ENCODE results near the gene SOX8.

SOX8 gene

DNA sequence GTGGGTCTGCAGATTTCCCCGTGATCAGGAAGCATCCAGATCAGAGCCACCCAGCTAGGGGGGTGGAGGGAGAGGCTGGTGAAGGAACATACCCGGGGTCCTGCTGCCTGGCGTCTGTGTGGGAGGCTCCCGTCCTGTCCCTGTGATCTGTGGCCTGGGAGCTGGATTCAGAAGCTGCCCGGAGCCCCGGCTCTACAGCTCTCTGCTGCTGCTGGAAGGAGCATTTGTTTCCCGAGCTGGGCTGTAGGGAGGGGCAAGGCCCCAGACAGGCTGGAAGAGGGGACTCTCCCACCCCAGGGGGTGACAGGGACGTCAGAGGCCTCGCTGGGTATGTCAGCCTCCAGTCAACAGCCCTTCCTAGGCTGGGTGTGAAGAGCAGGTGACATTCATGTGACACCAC lies 10.2 kb downstream of the SOX8 start:
- DNase-seq (ENCODE audit: low read depth): no peak
- TF ChIP-seq, protein P1, sequence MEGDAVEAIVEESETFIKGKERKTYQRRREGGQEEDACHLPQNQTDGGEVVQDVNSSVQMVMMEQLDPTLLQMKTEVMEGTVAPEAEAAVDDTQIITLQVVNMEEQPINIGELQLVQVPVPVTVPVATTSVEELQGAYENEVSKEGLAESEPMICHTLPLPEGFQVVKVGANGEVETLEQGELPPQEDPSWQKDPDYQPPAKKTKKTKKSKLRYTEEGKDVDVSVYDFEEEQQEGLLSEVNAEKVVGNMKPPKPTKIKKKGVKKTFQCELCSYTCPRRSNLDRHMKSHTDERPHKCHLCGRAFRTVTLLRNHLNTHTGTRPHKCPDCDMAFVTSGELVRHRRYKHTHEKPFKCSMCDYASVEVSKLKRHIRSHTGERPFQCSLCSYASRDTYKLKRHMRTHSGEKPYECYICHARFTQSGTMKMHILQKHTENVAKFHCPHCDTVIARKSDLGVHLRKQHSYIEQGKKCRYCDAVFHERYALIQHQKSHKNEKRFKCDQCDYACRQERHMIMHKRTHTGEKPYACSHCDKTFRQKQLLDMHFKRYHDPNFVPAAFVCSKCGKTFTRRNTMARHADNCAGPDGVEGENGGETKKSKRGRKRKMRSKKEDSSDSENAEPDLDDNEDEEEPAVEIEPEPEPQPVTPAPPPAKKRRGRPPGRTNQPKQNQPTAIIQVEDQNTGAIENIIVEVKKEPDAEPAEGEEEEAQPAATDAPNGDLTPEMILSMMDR (conservative IDR thresholded peaks at IDR 0.05; ENCODE audit: control insufficient read depth, insufficient read depth, low read depth, low read length): no peak
- H3K4me3 ChIP-seq (ENCODE audit: control insufficient read depth, low read depth, low read length): no peak overlapping the region

DNA sequence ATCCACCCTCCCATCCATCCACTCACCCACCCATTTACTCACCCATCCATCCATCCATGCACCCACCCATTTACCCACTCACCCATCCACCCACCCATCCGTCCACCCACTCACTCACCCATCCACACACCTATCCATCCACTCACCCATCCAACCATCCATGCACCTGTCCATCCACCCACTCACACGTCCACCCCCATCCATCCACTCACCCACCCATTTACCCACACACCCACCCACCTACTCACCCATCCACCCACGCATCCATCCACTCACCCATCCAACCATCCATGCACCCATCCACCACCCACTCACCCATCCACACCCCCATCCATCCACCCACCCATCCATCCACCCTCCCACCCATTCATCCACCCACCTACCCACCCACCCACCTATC lies 12.2 kb downstream of the SOX8 start:
- no peak overlapping the region for H3K4me3 ChIP-seq (ENCODE audit: control insufficient read depth, low read depth, low read length)
- DNase-seq (ENCODE audit: low read depth): no peak
- TF ChIP-seq, protein P1 (conservative IDR thresholded peaks at IDR 0.05; ENCODE audit: control insufficient read depth, insufficient read depth, low read depth, low read length): no peak

DNA sequence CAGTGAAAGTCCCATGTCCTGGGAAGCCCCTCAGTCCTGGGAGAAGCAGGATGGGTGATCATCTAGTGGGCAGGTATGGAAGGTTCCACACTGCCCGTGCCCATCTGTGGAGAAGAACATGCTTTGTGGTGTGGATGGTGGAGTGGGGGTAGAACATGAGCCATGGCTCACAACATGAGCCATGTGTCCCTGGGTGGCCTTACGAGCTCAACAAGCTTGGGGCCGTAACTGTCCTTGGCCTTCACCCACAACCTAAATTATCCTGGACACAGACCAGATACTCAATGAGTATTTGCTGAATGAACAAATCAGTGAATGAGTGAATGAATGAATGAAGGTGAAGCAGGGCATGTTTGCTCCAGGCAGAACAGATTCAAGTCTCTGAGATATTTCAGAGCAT lies 13.5 kb downstream of the SOX8 start:
- peak; percentile 50 for DNase-seq (ENCODE audit: low read depth)
- TF ChIP-seq, protein P1 (conservative IDR thresholded peaks at IDR 0.05; ENCODE audit: control insufficient read depth, insufficient read depth, low read depth, low read length): no peak
- no peak overlapping the region for H3K4me3 ChIP-seq (ENCODE audit: control insufficient read depth, low read depth, low read length)

DNA sequence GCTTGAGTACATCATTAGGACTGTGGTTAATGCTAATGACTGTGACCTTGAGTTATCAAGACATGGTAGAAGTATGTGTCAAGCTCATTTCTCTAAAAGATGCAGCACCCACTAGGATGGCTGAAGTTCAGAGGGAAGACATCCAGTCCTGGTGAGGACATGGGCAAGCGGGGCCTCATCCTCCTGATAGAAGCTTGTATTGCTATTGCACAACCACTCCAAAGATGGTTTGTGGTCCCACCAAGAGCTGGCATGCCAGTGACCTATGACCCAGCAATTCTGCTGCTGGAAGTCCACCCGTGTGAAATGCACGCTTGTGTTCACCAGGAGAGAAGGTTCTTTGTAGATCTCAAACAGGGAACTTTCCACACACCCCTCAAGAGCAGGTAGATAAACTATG lies 14.2 kb downstream of the SOX8 start:
- TF ChIP-seq, protein P1 (conservative IDR thresholded peaks at IDR 0.05; ENCODE audit: control insufficient read depth, insufficient read depth, low read depth, low read length): no peak
- no peak for DNase-seq (ENCODE audit: low read depth)

DNA sequence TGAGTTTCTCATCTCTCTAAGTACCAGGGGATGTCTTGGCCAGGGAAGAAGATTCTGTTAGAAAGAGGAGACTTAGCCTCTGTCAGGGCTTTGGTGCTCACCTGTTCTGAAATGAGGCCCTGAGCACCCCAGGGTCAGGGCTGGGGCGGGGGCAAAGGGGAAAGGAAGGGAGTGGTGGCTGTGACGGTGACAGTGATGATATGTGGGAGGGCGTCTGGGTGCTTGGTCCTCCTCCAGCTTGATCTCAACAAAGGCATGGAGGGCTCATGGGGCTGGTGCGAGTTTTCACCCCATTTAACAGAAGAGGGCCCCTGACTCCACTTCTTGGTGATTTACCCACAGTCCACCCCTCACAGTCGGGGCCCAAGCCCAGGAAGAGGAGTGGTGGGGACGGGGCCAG lies 15.1 kb downstream of the SOX8 start:
- TF ChIP-seq, protein P1 (conservative IDR thresholded peaks at IDR 0.05; ENCODE audit: control insufficient read depth, insufficient read depth, low read depth, low read length): no peak
- H3K4me3 ChIP-seq (ENCODE audit: control insufficient read depth, low read depth, low read length): no peak overlapping the region
- DNase-seq (ENCODE audit: low read depth): no peak

More for the DNA sequence above, 14.2 kb downstream of the SOX8 start:
- H3K4me3 ChIP-seq (ENCODE audit: control insufficient read depth, low read depth, low read length): no peak overlapping the region

DNA sequence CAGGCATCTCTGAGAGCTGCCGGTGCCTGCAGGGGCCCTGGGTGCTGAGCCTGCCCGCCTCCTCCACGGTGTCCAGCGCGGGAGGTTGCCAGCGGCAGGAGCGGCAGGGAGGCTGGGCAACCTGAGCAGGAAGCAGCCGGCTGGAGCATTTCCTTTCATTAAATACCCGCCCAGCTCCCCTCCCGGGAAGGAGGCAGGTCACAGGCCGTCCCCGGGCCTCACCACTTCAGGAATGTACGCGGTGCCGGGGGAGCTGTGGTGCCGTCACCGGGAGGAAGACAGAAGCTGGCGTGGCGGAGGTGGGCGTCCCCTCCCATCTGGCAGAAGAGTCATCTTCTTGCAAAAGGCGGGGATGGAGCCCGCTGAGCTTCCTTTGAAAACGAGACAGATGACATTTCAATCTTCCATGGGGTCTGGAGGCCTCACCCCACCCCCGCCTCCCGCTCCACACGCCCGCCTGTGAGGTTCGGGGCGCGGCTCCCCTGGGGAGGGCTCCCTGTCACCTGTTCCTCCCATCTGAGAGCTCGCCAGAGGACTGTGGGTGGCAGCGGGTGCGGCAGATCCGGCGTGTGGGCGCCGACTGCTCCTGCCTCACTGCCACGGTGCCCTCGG lies 16.0 kb downstream of the SOX8 start:
- peak; percentile 33 for DNase-seq (ENCODE audit: low read depth)
- TF ChIP-seq, protein P1 (conservative IDR thresholded peaks at IDR 0.05; ENCODE audit: control insufficient read depth, insufficient read depth, low read depth, low read length): no peak
- H3K4me3 ChIP-seq (ENCODE audit: control insufficient read depth, low read depth, low read length): no peak overlapping the region

DNA sequence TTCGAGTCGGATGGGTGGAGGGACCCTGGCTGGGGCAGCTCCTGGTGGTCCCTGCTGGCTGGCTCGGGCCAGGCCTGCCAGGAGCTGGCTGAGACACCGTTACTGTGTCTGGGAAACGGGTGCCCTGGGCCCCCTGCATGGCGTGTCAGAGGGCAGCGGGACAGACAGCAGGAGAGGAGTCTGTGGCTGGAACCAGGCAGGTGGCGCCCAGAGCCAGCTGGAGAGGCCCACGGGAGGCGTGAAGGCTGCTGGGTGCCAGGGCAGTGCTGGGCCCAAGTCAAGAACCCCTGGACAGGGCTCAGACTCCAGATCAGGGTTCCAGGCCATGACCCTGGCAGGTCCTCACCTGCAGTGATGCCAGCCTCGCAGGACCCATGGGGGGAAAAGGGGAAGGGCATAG lies 16.6 kb downstream of the SOX8 start:
- H3K4me3 ChIP-seq (ENCODE audit: control insufficient read depth, low read depth, low read length): no peak overlapping the region
- no peak for DNase-seq (ENCODE audit: low read depth)
- TF ChIP-seq, protein P1 (conservative IDR thresholded peaks at IDR 0.05; ENCODE audit: control insufficient read depth, insufficient read depth, low read depth, low read length): no peak
